GM18951 (cell line): Measurements from ENCODE around the gene GJB2.
A peak's percentile ranks its signal among the peaks of the same experiment; 100 is the strongest.
"Not testable (repeated sequence)": the region's sequence is repeated elsewhere in the genome, so short reads cannot be mapped to it uniquely, and the experiment has no call there.

Experiments used
- POLR2A ChIP-seq: IDR thresholded peaks from 4 replicates; pipeline ENCODE4 v1.6.1; 2011; ENCODE audit warnings: mild to moderate bottlenecking; ENCODE audit not compliant: insufficient read length, insufficient read depth; ENCODE audit errors: extremely low read depth
- in situ Hi-C: fragments of 300-500 bp; cut with MboI; formaldehyde crosslinking; loops from one replicate; pipeline ENCODE4 v1.12.0; 2022; ENCODE audit warnings: low sequenced_read_pairs, mixed read lengths, inconsistent platforms; ENCODE audit not compliant: unreplicated experiment

GJB2 gene

DNA sequence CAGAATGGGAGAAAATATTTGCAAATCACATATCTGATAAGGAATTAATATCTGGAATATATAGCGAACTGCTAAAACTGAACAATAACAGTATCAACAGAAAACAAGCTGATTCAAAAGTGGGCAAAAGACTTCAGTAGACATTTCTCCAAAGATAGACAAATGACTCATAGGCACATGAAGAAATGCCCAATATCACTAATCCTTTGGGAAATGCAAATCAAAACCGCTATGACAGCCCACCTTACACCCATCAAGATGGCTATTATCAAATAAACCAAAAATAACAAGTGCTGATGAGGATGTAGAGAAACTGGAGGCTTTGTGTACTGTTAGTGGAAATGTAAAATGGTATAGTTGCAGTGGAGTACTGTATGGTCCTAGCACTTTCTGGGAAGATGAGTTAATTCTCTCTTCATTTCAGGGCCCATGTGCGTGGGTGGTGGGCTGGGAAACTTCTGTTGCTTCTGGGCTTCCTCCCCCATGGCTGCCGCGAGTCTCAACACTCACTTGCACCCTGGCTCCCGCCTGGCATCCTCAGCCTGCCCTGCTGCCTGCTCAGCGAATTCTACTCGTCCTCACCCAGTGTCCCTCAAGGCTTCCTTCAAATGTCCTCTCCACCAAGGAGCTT, 19.5 kb downstream of the GJB2 start:
- no peak for TF ChIP-seq POLR2A
- in situ Hi-C loops, result no loop called here

DNA sequence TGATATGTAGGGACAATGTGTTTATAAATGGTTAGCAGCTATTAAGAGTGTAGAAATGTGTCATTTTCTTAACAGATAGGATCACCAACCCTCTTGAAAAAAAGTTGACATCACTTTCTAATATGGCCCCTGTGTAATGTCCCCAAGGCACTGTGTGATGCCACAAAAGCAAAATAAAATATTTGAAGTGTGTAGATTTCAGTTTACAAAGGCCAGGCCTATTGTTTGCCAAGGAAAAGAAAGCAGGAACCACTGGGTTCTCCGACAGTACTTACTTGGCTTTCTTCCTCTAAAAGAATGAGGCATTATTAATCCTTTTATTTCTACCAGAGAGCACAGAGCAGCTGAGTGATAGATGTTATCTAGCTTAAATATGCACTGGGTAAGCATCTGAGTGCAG, 21.4 kb downstream of the GJB2 start:
- no peak for TF ChIP-seq POLR2A
- in situ Hi-C loops, result no loop called here

DNA sequence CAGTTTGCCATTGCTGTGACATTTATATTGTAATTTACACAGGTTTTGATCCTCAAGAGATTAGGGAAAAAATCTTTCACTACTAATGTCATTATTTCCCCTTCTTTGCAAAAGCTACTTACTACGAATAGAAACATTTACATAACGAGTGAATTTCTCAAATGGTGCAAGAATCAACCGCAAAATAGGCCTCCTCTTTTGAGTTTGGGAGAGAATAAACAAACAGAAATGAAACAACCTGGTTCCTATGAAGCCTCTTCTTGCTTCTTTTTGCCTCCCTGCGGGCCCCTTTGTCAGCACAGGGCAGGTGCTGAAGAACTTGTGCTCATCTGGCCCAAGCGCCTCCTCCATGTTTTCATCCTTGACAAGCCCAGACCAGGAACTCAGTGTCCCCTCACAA, 21.8 kb downstream of the GJB2 start:
- in situ Hi-C loops, result no loop called here

DNA sequence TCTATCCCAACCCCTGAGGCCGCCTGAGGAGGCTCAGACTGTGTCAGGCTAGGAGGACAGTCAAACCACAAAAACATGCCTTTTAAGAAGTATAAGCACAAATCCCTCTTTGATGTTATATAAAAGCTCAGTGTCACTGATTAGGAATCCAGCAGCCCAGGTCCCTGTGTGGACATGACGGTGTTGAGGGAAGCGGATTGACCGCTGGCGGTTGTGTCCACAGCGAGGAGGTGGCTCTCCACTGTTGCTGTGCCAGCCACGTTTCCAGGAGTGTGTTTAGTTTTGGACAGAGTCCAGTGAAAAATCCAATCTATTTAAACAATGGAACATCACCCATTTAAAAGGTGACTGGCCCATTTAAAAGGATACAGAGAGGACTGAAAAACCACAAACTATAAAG, 24.3 kb downstream of the GJB2 start:
- TF ChIP-seq POLR2A, result no peak
- in situ Hi-C loops, result no loop called here

More for the DNA sequence above, 21.8 kb downstream of the GJB2 start:
- no peak for TF ChIP-seq POLR2A

DNA sequence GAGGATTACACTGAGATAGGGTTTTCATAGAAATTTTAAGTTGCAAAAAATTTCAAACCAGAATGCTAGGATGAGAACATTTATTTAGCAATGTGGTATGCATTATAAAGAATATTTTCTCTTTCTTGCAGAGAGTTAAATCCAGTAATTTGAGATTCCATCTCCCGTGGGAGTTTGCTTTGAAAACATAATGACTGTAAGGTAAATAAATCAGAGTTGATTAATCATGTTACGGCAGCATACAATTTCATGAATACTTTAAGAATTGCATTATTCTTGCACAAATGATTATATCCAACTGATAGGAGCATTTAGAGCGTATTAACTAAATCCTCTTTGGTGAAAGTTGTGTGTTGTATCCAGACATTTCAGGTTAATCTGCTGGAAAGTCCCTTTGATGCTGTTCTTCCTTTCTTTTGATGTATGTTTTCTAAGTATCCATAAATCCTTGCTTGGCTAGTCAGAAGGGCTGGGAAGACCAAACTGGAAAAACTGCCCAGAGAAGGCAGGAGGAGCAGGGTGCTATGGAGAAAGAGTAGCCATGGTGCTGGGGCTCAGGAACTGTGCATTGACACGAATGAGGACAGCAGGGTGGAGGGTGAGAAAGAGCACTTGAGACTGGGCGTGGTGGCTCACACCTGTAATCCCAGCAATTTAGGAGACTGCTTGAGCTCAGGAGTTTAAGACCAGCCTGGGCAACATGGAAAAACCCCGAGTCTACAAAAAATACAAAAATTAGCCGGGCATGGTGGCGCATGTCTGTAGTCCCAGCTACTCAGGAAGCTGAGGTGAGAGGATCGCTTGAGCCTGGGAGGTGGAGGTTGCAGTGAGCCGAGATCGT, 27.1 kb downstream of the GJB2 start:
- in situ Hi-C loops, result no loop called here
- no peak for TF ChIP-seq POLR2A

DNA sequence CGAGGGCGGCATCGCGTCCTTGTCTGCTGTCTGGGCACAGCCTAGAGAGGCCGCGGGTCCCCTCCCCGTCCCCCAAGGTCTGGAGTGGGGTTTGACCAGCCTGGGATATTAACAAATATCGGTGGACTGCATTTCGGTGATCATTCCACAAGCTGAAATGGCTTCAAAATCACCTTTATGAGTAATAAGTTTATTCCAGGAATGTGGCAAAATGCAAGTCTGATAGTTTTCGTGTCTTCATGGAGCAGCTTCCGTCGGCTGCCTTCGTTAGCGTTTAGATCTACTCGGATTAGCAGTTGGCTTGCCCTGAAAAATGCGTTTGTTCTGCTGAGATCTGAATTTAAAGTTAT, 30.8 kb downstream of the GJB2 start:
- no peak for TF ChIP-seq POLR2A
- in situ Hi-C loops, result no loop called here

DNA sequence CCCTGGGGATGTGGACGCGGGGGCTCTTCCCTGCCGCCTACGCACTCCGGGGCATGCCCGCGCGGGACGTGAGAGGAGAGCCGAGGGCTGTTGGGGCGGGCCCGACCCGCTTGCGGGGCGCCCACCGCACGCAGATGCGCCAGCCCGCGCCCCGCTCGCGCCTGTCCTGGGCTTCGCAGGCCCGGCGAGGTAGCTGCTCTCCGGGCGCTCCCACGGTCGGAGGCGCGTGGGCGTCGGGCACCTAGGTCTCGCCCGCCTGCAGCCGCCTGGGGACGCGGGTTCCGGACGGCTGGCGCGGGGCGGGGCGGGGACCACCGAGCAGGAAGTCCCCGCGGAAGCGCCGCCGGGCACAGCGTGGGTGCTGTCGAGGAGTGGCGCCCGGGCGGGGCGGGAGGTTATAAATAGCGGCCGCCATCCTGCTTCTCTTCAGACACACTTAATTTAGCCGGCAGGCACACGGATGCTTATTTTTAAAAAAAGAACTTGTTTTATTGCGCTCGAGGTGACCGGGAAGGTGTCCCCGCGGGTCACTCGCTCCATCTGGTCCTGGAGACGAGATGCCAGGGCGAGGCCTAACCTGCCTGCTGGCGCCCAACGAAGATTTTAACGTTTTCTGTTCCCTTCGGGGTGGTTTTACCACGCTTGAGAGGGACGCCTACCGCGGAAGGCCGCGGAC, 31.3 kb downstream of the GJB2 start:
- in situ Hi-C loops, result no loop called here
- peak; percentile 24 for TF ChIP-seq POLR2A

DNA sequence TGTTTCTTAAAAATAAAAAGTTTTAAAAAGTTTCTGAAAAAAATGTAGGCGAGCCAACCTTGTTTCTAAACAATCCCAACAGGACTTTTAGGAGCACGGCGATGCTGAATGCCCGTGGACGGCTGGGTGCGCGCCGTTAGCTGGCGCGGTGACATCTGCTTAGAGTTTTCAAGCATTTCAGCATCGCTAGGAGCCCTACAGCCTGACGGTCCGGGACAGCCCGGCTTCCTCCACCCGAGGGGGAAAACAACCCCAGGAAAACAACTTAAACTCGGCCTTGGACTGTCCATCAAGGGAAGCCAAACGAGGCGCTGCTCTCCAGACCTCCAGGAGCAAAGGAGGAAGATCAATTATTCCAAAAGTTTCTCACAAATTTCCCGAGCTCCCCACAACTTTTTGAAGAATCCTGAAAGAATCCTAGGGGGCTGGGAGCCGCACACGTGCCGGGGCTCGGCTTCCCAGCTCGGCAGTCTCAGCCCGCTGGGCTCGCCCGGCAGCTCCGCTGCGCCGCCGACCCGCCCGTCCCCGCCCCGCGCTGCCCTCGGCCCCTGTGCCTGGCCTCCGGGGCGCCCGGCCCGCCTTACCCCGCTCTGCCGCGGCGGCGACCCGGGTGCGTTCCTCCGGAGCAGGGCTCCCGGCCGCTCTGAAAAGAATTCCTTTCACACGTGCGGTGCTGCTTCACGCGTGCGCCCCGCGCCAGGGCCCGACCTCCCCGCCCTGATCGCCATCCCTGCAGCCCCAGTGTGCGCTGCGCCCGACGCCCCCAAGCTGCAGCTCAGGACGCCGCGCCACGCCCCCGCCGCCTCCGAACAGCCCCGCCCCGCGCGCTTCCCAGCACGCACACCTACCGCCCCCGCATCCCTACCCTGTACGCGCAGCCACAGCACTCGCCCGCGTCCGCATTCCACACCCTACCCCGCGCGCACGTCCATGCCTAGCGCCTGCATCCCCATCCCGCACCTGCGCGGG, 32.1 kb downstream of the GJB2 start, which contains the start of gene GJA3:
TSS of gene GJA3 (minus strand) at position 747 of the 969 bp plus-strand sequence. CDS start 17,764 bp downstream, outside the sequence.
- in situ Hi-C loops, result no loop called here
- TF ChIP-seq POLR2A, result peak; percentile 49

DNA sequence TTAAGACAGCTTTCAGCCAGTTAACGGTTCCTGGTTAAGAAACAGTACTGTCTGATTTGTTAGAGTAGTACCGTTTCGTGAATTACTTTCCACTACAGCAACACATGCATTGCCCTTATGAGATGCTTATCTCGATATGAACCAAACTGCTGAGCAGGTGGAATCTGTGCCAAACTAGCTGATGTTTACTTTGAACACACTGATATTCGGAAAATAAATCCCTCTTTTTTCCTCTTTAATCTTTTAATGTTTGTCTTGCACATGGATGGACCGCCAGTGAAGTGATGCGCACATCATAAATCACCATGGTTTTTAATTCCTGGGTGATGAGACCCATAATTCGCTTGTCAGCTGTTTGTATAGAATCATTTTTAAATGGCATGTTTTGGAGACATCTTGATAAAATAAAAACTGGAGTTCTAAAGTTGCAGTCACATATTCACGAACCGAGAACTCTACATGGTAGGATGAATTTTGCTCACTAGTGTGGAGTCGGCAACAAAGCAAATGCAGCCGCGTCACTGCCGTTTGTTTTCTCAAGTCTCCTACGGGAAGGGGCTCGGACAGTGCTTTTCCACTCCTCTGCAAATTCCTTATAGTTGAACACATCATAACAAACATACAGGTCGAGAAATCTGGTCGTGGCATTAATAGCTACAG, 33.0 kb downstream of the GJB2 start:
- TF ChIP-seq POLR2A, result no peak
- in situ Hi-C loops, result no loop called here

DNA sequence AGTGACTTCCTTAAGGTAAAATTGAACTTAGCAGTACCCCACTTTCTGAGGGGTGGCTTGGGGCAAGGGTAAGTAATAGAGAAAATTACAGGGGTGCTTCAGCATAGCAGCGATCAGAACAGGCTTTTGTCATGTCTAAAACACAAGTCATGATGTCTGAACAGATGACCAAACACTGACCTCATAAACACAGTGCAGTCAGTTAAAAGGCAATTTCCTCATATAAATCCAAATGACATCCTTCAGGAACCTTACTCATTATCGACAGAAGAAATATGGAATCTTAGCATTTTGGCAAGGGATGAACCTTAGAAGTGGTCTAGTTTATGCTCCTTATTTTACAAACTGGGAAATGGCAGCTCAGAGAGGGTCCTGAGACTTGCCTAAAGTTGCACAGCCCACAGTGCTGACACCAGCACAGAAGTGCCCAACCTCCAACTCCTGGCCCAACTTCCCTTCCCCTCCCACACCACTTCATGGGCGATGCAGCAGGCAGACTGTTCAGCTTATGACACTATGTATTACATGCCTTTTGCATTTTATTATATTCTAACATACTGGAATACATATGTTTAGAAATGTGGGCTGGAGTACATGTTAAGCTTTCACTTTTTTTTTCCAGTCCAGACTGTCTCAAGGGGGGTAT, 35.5 kb downstream of the GJB2 start:
- in situ Hi-C loops, result no loop called here
- no peak for TF ChIP-seq POLR2A

DNA sequence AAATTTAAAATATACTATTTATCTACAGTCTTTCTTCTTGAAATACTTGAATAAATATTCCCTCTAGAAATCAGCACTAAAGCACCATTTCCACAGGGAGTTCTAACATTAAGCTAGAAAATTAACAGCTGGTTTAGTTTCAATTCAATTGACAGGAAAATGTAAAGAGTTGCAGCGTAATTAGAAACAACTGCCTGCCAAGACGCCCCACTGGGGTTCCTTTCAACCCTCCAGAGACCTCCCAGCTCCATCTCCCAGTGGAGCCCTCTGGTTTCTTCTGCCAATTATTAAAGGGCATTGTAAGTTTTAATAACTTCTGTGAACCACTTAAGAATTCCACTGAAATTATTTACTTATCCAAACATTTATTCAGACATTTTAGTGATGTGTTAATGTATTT, 36.0 kb downstream of the GJB2 start:
- TF ChIP-seq POLR2A, result no peak
- in situ Hi-C loops, result no loop called here

DNA sequence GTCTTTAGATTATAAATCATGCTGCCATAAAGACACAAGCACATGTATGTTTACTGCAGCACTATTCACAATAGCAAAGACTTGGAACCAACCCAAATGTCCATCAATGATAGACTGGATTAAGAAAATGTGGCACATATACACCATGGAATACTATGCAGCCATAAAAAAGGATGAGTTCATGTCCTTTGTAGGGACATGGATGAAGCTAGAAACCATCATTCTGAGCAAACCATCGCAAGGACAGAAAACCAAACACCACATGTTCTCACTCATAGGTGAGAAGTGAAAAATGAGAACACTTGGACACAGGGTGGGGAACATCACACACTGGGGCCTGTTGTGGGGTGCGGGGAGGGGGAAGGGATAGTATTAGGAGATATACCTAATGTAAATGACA, 39.4 kb downstream of the GJB2 start:
- in situ Hi-C loops, result not testable (repeated sequence)
